ENCODE data around the gene SCN10A. TPM values are rescaled to one million over a fixed set of nuclear protein-coding genes. Genes with fewer than 3 reads are reported as not detected.
A peak's percentile ranks its signal among the peaks of the same experiment; 100 is the strongest.

The SCN10A gene
- polyA plus RNA-seq, 1 of the 3 experiments (the other 2 are of a cell fraction): not detected

DNA sequence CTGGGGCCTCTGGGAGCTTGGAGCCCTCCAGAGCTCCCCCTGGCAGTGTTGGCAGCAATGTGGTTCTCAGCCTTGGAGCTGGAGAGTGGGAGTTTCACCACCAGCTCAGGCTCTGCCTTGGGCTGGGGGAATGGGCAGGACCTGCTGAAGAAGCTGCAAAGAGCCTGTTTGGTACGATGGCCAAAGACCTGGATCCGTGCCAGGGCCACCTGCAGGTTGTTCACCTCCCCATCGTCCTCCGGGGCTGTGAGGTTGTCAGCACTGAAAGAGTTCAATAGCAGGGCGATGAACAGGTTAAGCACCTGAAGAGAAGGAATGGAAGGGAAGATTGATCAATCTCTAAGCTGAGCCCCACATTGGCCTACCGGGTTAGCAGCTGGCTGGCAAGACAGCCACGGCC, 89.3 kb downstream of the SCN10A start (continued):
- TF ChIP-seq, protein P1, sequence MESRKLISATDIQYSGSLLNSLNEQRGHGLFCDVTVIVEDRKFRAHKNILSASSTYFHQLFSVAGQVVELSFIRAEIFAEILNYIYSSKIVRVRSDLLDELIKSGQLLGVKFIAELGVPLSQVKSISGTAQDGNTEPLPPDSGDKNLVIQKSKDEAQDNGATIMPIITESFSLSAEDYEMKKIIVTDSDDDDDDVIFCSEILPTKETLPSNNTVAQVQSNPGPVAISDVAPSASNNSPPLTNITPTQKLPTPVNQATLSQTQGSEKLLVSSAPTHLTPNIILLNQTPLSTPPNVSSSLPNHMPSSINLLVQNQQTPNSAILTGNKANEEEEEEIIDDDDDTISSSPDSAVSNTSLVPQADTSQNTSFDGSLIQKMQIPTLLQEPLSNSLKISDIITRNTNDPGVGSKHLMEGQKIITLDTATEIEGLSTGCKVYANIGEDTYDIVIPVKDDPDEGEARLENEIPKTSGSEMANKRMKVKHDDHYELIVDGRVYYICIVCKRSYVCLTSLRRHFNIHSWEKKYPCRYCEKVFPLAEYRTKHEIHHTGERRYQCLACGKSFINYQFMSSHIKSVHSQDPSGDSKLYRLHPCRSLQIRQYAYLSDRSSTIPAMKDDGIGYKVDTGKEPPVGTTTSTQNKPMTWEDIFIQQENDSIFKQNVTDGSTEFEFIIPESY (IDR thresholded peaks at IDR 0.05; ENCODE audit: borderline replicate concordance, low read depth): no peak
- TF ChIP-seq, protein P2, sequence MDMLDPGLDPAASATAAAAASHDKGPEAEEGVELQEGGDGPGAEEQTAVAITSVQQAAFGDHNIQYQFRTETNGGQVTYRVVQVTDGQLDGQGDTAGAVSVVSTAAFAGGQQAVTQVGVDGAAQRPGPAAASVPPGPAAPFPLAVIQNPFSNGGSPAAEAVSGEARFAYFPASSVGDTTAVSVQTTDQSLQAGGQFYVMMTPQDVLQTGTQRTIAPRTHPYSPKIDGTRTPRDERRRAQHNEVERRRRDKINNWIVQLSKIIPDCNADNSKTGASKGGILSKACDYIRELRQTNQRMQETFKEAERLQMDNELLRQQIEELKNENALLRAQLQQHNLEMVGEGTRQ (IDR thresholded peaks at IDR 0.05; ENCODE audit: borderline replicate concordance, low read depth, low read length): no peak
- TF ChIP-seq CHD2 (IDR thresholded peaks at IDR 0.05; ENCODE audit: low read length, partially characterized antibody): no peak

DNA sequence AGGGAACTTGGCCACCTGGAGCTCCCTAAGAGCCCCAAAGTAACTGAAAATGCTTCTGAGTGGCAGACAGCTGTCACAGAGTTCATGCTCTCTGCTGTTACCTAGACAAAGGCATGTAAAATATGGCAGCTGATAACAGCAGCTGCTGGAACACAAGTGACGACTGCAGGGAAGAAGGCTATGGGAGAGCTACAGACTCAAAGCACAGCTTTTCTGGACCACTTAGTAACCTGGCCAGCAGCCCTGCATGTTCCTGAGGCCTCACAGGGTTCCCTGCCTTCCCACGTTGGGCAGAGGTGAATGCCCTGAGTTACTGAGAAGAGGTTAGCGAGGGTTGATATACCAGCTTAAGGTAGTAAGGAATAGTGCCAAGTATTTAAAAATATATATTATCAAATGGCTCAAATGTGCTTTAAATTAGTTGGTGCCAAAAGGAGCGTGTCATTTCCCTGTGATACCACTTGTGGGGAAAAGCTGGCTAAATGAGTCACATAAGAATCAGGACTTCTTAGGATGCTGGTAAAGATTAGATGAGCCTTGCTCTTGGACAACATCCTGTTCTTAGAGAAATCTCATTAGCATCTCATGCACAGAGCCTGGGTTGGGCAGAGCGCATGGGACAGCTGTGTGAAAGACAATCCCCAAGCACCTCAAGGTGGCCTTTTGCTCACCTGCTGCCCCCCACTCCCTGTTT, 90.1 kb downstream of the SCN10A start:
- WGBS (ENCODE audit: low lambda C conversion rate): 41% methylated on average over 5 of the region's 5 CpGs
- peak overlapping the region in 1 of 2 experiments; percentile 55; a peak in 2 of 4 replicates for H3K27ac ChIP-seq (ENCODE audit: low read depth in 2 of 2, low read length in 1 of 2)
- ChIA-PET CTCF (interaction anchor here (0.7 to 7.6 kb wide), 9 partner anchors 10 to 274 kb away, joined by 3 to 38 read pairs (median 4); partner anchors contain the start of gene EXOG), POLR2A (interaction anchor here (0.6 kb wide), 1 partner anchor 1472 kb away, joined by 5 read pairs; no protein-coding TSS in a partner anchor)
- no peak overlapping the region for H3K4me3 ChIP-seq (ENCODE audit: low read depth in 2 of 2, low read length in 1 of 2)
- H3K27me3 ChIP-seq (ENCODE audit: insufficient read depth): no peaks in the 10 kb centered on the region
- no peak overlapping the region for H3K4me2 ChIP-seq
- peaks cover 4% of the 10 kb centered on the region for H3F3A ChIP-seq (replicated peaks; ENCODE audit: insufficient read depth)
- no peak overlapping the region for H2AFZ ChIP-seq (ENCODE audit: low read depth)
- TF ChIP-seq EP300 (IDR thresholded peaks at IDR 0.05; ENCODE audit: borderline replicate concordance in 1 of 2, low read depth in 1 of 2, low read length in 1 of 2) (peak in 1 of 2 experiments; percentile 18; a peak in 1 of 4 replicates), CHD2 (IDR thresholded peaks at IDR 0.05; ENCODE audit: low read length, partially characterized antibody) (no peak), TCF12 (IDR thresholded peaks at IDR 0.05) (0 out of 2 replicates have a peak, but pooled peaks have one; percentile 33), MXI1 (IDR thresholded peaks at IDR 0.05; ENCODE audit: low read depth, low read length) (peak; percentile 92), FOSL2 (IDR thresholded peaks at IDR 0.05; ENCODE audit: borderline replicate concordance, low read depth) (peak; percentile 19; the same call in 1 of the 2 replicates), NFIC (IDR thresholded peaks at IDR 0.05; ENCODE audit: borderline replicate concordance) (0 out of 2 replicates have a peak, but pooled peaks have one; percentile 13)
- peak; percentile 27 for DNase-seq
- H3K4me1 ChIP-seq (ENCODE audit: control insufficient read depth in 1 of 2, insufficient read depth in 2 of 2, low read depth in 1 of 2, low read length in 1 of 2): peaks cover 0 to 42% of the 10 kb centered on the region in 2 experiments; a peak in 3 of 4 replicates
- no peaks in the 10 kb centered on the region for H3K79me2 ChIP-seq (ENCODE audit: insufficient read depth)
- H3K9me3 ChIP-seq: no peaks in the 10 kb centered on the region
- no peaks in the 10 kb centered on the region for H3K36me3 ChIP-seq (replicated peaks in 1 of 2; ENCODE audit: control insufficient read depth in 1 of 2, insufficient read depth in 2 of 2, low read length in 1 of 2)
- no peaks in the 10 kb centered on the region for H4K20me1 ChIP-seq (ENCODE audit: insufficient read depth)
- no peak overlapping the region for H3K9ac ChIP-seq
- H3K9me2 ChIP-seq: no peaks in the 10 kb centered on the region

DNA sequence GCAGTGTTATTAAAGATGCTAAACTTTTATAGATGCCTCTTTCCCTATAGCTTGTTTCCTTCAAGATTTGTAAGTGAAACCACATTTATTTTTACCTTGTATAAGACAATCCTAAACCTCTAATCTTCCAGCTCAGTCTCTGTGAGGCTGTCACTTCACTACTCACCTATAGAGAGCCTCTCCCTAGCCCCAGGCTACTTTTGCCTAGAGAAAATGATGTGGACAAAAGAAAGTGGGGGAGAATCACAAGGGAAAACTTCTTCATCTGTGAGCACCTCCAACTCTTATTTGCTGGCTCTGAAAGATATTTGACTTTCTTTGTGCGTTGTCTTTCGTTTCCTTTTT, 91.7 kb downstream of the SCN10A start:
- Histone ChIP-seq H3K9ac (no peak overlapping the region), H3K4me3 (ENCODE audit: low read depth in 2 of 2, low read length in 1 of 2) (no peak overlapping the region), H3K9me3 (no peaks in the 10 kb centered on the region), H3K4me2 (no peak overlapping the region), H3K9me2 (no peaks in the 10 kb centered on the region), H3K4me1 (ENCODE audit: control insufficient read depth in 1 of 2, insufficient read depth in 2 of 2, low read depth in 1 of 2, low read length in 1 of 2) (peaks cover 0 to 42% of the 10 kb centered on the region in 2 experiments; a peak in 3 of 4 replicates), H3K36me3 (replicated peaks in 1 of 2; ENCODE audit: control insufficient read depth in 1 of 2, insufficient read depth in 2 of 2, low read length in 1 of 2) (no peaks in the 10 kb centered on the region), H3K27ac (ENCODE audit: low read depth in 2 of 2, low read length in 1 of 2) (peak overlapping the region in 1 of 2 experiments; percentile 93; a peak in 2 of 4 replicates), H3K79me2 (ENCODE audit: insufficient read depth) (no peaks in the 10 kb centered on the region), H4K20me1 (ENCODE audit: insufficient read depth) (no peaks in the 10 kb centered on the region), H2AFZ (ENCODE audit: low read depth) (no peak overlapping the region), H3F3A (replicated peaks; ENCODE audit: insufficient read depth) (peaks cover 4% of the 10 kb centered on the region), H3K27me3 (ENCODE audit: insufficient read depth) (no peaks in the 10 kb centered on the region)
- WGBS (ENCODE audit: low lambda C conversion rate): 73% methylated on average over 2 of the region's 2 CpGs
- CTCF ChIA-PET: interaction anchor here (0.9 to 7.6 kb wide), 4 partner anchors 12 to 275 kb away, joined by 3 to 38 read pairs (median 8); no protein-coding TSS in a partner anchor
- POLR2A ChIA-PET: interaction anchor here (0.6 to 1.0 kb wide), 2 partner anchors 9 to 101 kb away, joined by 3 read pairs; no protein-coding TSS in a partner anchor
- TF ChIP-seq ELF1 (IDR thresholded peaks at IDR 0.05): no peak
- DNase-seq: no peak

All from SK-N-SH (cell line).